ENCODE measurements around the gene GADD45G.

Gene GADD45G

DNA sequence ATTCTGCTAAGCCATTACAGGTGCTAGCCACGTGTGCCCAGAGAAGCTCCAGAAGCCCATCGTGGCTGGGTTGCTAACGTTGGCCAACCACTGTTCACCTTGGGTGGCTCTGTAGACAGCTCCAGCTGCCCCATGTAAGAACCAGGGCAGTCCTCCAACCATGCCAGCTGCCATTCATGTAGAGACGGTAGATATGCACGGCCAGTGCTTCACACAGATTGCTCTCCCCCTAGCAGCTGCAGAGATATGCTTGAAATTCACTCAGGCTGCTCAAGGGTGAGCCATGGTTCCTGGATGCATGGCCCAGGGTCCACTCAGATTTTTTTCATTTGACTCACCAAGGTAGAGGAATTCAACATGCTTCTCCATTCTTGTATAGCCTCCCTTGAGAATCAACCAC, 31.0 kb downstream of the GADD45G start:
- H3K27ac ChIP-seq, result no peak overlapping the region
- TF ChIP-seq FOXP2 (optimal IDR thresholded peaks at IDR 0.05; ENCODE audit: control extremely low read depth, extremely low read length, insufficient read depth) (no peak), EZH2 (IDR thresholded peaks at IDR 0.05) (no peak), POLR2AphosphoS5 (IDR thresholded peaks at IDR 0.05; ENCODE audit: borderline replicate concordance, low read depth, low read length) (no peak)
- DNase-seq (ENCODE audit: low read depth, low spot score), result no peak
- H3K4me3 ChIP-seq, result no peak overlapping the region
- no peaks in the 10 kb centered on the region for H3K36me3 ChIP-seq (ENCODE audit: insufficient read depth, low read length)
- H3K9ac ChIP-seq (ENCODE audit: insufficient read length), result no peak overlapping the region
- H3K9me3 ChIP-seq (ENCODE audit: low read depth, low read length), result no peaks in the 10 kb centered on the region

DNA sequence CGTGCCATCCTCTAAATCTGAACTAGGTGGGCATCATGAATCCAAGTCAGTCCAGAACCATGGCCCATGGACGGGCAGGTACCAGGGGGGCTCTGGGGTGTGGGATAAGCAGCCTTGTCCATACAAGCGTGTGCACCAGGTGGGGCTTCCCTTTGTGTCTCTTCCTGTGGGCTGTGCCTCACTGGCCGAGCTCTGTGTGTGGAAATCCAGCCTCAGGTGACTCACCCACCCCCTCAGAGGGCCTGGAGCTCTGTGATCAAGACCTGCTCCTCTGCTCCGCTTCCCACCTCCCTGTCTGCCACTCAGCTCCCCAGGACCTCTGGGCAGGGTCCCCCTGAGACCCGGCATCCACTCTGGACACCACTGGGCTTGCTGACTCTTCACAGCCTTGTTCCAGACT, 33.0 kb downstream of the GADD45G start:
- H3K27ac ChIP-seq, result no peak overlapping the region
- TF ChIP-seq POLR2AphosphoS5 (IDR thresholded peaks at IDR 0.05; ENCODE audit: borderline replicate concordance, low read depth, low read length), result no peak
- no peak for TF ChIP-seq EZH2 (IDR thresholded peaks at IDR 0.05)
- H3K9ac ChIP-seq (ENCODE audit: insufficient read length), result no peak overlapping the region
- no peaks in the 10 kb centered on the region for H3K9me3 ChIP-seq (ENCODE audit: low read depth, low read length)
- no peak overlapping the region for H3K4me3 ChIP-seq
- no peak for DNase-seq (ENCODE audit: low read depth, low spot score)
- H3K36me3 ChIP-seq (ENCODE audit: insufficient read depth, low read length), result no peaks in the 10 kb centered on the region

DNA sequence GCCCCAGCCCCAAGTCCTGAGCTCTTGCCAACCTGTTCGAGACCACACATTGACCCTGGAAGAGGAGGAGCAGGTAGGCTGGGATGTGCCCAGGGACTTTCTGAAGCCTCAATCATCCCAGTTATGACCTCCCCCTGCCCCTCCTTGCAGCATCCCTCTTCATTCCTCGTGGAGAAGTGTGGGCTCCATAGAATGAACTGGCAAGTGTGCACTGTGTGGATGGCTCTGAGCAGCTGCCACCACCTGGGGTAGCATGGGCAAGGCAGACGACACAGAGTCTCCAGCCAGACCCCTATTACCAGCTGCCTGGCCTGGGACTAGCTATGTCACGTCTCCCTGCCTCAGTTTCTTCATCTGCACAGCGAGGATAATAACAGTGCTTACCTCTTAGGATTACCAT, 33.5 kb downstream of the GADD45G start:
- DNase-seq (ENCODE audit: low read depth, low spot score), result no peak
- TF ChIP-seq POLR2AphosphoS5 (IDR thresholded peaks at IDR 0.05; ENCODE audit: borderline replicate concordance, low read depth, low read length) (no peak), FOXP2 (optimal IDR thresholded peaks at IDR 0.05; ENCODE audit: control extremely low read depth, extremely low read length, insufficient read depth) (no peak), EZH2 (IDR thresholded peaks at IDR 0.05) (no peak)
- no peak overlapping the region for H3K4me3 ChIP-seq
- H3K9me3 ChIP-seq (ENCODE audit: low read depth, low read length), result no peaks in the 10 kb centered on the region
- H3K36me3 ChIP-seq (ENCODE audit: insufficient read depth, low read length), result no peaks in the 10 kb centered on the region
- no peak overlapping the region for H3K27ac ChIP-seq
- H3K9ac ChIP-seq (ENCODE audit: insufficient read length), result no peak overlapping the region

DNA sequence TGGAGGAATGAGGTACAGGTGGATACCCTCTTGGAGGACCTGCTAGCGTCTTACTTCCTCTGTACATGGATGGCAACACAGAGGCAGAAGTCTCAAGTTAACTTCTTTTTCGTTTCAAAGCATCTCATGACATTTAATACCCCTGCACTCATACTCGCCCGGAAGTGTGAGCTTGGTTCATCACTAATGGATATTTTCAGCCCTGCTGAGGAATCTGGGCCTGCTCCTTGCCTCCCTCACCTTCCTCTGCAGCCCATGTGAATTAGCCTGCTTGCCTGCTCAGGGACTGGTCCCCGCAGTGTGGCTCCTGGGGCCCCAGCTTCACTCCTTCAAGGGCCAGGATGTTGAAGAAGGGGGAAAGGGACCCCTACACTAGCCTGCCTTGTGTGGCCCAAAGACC, 34.1 kb downstream of the GADD45G start:
- H3K36me3 ChIP-seq (ENCODE audit: insufficient read depth, low read length), result no peaks in the 10 kb centered on the region
- no peak overlapping the region for H3K4me3 ChIP-seq
- H3K9ac ChIP-seq (ENCODE audit: insufficient read length), result no peak overlapping the region
- H3K27ac ChIP-seq, result no peak overlapping the region
- TF ChIP-seq FOXP2 (optimal IDR thresholded peaks at IDR 0.05; ENCODE audit: control extremely low read depth, extremely low read length, insufficient read depth) (no peak), EZH2 (IDR thresholded peaks at IDR 0.05) (no peak), POLR2AphosphoS5 (IDR thresholded peaks at IDR 0.05; ENCODE audit: borderline replicate concordance, low read depth, low read length) (no peak)
- H3K9me3 ChIP-seq (ENCODE audit: low read depth, low read length), result no peaks in the 10 kb centered on the region
- DNase-seq (ENCODE audit: low read depth, low spot score), result no peak

DNA sequence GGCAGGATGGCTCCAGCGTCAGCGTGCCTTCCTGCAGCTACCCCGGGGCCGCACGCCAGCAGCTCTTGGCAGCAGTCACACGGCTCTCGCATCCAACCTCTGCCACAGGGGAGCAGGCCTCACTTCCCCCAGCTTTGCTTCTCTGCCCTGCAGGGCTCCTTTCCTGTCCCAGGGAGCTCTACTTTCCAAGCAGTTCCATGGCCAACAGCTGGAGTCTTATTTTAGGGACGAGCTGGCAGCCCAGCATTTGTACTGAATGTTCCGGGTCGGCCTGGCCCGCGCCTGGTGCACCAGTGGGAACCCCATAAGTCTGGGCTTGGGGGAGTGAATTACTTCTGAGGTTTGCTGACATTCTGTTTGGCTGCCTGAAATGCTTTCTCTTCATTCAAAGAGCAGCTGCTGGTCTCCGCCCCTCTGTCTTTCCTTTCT, 34.6 kb downstream of the GADD45G start:
- H3K9ac ChIP-seq (ENCODE audit: insufficient read length), result no peak overlapping the region
- no peaks in the 10 kb centered on the region for H3K9me3 ChIP-seq (ENCODE audit: low read depth, low read length)
- DNase-seq (ENCODE audit: low read depth, low spot score), result no peak
- H3K4me3 ChIP-seq, result no peak overlapping the region
- TF ChIP-seq EZH2 (IDR thresholded peaks at IDR 0.05), result no peak
- no peak for TF ChIP-seq FOXP2 (optimal IDR thresholded peaks at IDR 0.05; ENCODE audit: control extremely low read depth, extremely low read length, insufficient read depth)
- no peak for TF ChIP-seq POLR2AphosphoS5 (IDR thresholded peaks at IDR 0.05; ENCODE audit: borderline replicate concordance, low read depth, low read length)
- H3K27ac ChIP-seq, result no peak overlapping the region
- H3K36me3 ChIP-seq (ENCODE audit: insufficient read depth, low read length), result no peaks in the 10 kb centered on the region

DNA sequence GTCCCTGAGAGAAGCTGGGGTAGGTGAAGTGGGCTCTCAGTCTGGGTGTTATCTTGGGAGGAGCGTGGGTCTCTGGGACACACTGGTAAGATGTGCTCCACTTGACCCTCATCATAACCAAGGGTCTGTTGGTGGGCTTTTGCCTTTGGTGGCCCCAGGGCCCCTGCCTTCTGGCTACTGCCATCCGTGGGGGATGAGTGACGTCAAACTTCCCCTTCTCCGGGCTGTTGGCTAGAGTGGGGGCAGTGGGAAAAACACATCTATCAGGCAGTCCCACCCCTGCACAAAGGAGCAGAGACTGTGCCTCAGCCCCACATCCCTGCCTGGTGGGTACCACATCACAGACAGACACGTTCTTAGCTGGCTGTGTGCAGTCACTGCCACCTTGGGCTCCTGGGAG, 35.1 kb downstream of the GADD45G start:
- H3K9ac ChIP-seq (ENCODE audit: insufficient read length), result no peak overlapping the region
- H3K27ac ChIP-seq, result no peak overlapping the region
- H3K9me3 ChIP-seq (ENCODE audit: low read depth, low read length), result no peaks in the 10 kb centered on the region
- H3K4me3 ChIP-seq, result no peak overlapping the region
- no peaks in the 10 kb centered on the region for H3K36me3 ChIP-seq (ENCODE audit: insufficient read depth, low read length)
- no peak for DNase-seq (ENCODE audit: low read depth, low spot score)
- no peak for TF ChIP-seq FOXP2 (optimal IDR thresholded peaks at IDR 0.05; ENCODE audit: control extremely low read depth, extremely low read length, insufficient read depth)
- no peak for TF ChIP-seq POLR2AphosphoS5 (IDR thresholded peaks at IDR 0.05; ENCODE audit: borderline replicate concordance, low read depth, low read length)
- TF ChIP-seq EZH2 (IDR thresholded peaks at IDR 0.05), result no peak

DNA sequence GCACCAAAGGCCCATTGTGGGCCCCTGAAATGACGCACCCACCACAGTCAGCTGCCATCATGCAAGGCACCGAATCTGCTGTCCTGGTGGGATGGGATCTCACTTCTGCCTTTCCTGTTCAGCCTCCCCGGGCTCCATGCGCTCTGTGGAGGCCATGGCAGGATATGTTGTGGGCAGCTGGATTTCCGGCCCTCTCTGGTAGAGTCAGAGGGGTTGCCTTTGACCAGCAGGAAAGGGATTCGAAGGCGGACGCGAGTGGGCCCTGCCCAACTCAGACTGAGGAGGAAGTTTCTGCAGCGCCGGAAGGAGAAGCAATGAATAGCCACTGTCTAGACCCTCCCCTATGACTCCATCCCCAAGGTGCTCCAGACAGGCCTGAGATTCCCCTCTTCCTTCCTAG, 35.5 kb downstream of the GADD45G start:
- no peak for DNase-seq (ENCODE audit: low read depth, low spot score)

DNA sequence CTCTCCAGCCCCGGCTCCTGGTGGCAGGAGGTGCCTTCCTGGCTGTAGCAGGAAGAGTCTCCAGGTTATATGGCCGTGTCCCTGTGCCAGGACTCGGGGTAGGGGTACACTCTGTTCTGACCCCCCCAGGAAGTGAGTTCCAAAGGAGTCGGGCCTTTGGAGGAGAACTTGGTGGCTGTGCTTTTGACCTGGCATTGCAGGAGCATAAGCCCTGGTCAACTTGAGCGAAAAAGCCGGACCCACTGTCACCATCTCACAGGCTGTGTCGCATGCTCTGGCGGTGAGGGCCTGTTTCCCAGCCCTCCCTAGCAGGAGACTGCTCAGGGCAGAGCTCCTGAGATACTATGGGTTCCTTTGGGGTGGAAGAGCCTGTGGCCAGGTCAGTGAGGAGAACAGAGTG, 36.0 kb downstream of the GADD45G start:
- TF ChIP-seq POLR2AphosphoS5 (IDR thresholded peaks at IDR 0.05; ENCODE audit: borderline replicate concordance, low read depth, low read length), result no peak
- TF ChIP-seq EZH2 (IDR thresholded peaks at IDR 0.05), result no peak
- TF ChIP-seq FOXP2 (optimal IDR thresholded peaks at IDR 0.05; ENCODE audit: control extremely low read depth, extremely low read length, insufficient read depth), result no peak
- no peak for DNase-seq (ENCODE audit: low read depth, low spot score)
- Histone ChIP-seq H3K9me3 (ENCODE audit: low read depth, low read length) (no peaks in the 10 kb centered on the region), H3K9ac (ENCODE audit: insufficient read length) (no peak overlapping the region), H3K4me3 (no peak overlapping the region), H3K27ac (no peak overlapping the region), H3K36me3 (ENCODE audit: insufficient read depth, low read length) (no peaks in the 10 kb centered on the region)

More for the DNA sequence above, 35.5 kb downstream of the GADD45G start:
- H3K36me3 ChIP-seq (ENCODE audit: insufficient read depth, low read length), result no peaks in the 10 kb centered on the region
- no peak for TF ChIP-seq POLR2AphosphoS5 (IDR thresholded peaks at IDR 0.05; ENCODE audit: borderline replicate concordance, low read depth, low read length)
- H3K9me3 ChIP-seq (ENCODE audit: low read depth, low read length), result no peaks in the 10 kb centered on the region
- H3K9ac ChIP-seq (ENCODE audit: insufficient read length), result no peak overlapping the region
- no peak overlapping the region for H3K4me3 ChIP-seq
- H3K27ac ChIP-seq, result no peak overlapping the region

DNA sequence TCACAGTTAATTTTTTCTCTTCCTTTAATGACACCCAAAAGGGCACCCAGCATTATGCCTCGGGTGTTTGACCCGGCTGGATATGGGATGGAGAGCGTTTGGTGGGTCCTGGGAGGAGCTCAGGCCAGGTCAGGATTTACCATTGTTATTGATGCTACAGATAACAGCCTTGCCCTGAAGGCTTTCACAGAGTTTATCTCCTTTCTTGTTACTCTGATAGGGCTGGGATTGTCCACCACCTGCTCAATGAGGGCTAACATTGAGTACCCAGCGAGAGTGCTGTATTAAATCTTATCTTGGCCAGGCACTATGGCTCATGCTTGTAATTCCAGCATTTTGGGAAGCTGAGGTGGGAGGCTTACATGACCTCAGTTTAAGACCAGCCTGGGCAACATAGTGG, 37.2 kb downstream of the GADD45G start:
- Histone ChIP-seq H3K27ac (no peak overlapping the region), H3K9me3 (ENCODE audit: low read depth, low read length) (no peaks in the 10 kb centered on the region), H3K9ac (ENCODE audit: insufficient read length) (no peak overlapping the region), H3K4me3 (no peak overlapping the region), H3K36me3 (ENCODE audit: insufficient read depth, low read length) (no peaks in the 10 kb centered on the region)
- no peak for DNase-seq (ENCODE audit: low read depth, low spot score)
- TF ChIP-seq POLR2AphosphoS5 (IDR thresholded peaks at IDR 0.05; ENCODE audit: borderline replicate concordance, low read depth, low read length), result no peak
- TF ChIP-seq EZH2 (IDR thresholded peaks at IDR 0.05), result no peak
